IPS-NIHi11 (cell line): ENCODE results near the gene DLGAP4.

ENCODE experiments used
- DNase-seq: peaks from one replicate; pipeline ENCODE4 v3.0.0; 2012; ENCODE audit warnings: mixed read lengths, low spot score

DLGAP4 gene

DNA sequence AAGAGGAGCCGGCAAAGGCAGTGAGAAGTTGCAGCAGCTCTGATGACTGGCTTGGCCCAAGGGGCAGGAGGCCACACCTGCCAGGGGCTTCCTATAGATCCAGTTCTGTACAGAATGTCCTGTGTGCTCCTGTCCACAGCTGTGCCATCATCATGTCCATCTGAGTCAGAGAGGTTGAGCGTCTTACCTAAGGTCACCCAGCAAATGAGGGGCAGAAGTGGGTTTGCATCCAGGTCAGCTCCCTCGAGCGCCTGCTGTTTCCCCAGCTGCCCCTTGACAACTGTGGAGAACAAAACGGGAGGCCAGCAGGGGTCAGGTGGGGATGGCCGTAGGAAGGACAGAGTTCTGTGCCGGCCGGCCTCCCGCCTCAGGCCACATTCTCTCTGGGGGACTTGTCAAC lies 47.6 kb downstream of the DLGAP4 start:
- DNase-seq, result no peak

DNA sequence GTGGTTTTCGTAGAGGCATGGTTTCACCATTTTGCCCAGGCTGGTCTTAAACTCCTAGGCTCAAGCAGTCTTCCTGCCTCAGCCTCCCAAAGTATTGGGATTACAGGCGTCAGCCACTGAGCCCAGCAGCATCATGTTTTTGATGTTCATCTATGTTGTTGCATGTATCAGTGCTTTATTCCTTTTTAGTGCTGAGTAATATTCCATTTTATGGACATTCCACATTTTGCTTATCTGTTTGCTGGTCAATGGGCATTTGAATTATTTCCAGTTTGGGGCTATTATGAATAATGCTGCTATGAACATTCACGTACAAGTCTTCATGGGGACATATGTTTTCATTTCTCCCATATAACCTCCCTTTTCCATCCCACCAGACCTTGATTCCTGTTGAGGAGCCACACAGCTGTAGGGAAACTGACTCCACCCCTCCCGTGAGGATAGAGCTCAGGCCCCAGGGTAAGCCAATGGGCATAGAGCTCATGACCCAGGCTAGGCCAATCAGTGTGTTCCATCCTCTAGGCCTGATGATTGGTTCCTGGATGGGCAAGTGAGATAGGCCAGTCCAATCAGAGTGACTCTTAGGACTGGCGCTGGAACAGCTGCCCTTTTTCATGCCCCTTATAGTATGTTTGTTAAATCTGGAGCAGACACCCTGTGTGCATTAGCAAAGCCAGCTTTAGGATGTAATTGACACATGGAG lies 49.5 kb downstream of the DLGAP4 start:
- no peak for DNase-seq

DNA sequence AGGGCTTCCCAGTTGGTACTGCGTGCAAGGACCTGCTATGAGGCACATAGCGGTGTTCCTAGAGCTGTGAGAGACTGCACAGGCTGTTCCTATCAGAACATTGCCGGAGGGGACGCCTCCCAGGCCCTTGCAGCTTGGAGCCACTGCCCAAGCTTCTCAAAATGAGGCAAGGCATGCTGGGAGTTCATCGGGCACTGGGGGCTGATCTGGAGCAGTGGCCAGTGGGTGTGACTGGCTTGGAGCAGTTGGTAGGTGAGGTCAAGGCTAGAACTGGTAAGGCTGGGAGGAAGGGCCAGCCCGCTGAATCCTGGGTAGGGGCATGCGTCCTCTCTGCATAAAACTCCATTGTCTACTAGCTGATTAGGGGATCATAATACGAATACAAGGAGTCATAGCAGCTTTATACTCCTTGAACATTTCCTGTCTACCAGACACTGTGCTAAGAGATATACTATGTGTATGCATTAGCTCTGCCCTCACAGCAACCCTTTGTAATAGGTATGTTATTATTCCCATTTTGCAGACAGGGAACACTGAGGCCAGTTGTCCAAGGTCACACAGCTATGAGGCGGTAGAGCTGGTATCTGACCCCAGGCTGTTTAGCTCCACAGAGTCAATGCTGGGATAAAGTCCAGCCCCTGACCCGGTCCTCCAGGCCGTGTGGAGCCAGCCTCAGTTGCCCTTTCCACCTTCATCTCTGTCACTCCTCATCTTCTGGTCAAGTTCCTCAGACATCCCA lies 53.7 kb downstream of the DLGAP4 start:
- no peak for DNase-seq

DNA sequence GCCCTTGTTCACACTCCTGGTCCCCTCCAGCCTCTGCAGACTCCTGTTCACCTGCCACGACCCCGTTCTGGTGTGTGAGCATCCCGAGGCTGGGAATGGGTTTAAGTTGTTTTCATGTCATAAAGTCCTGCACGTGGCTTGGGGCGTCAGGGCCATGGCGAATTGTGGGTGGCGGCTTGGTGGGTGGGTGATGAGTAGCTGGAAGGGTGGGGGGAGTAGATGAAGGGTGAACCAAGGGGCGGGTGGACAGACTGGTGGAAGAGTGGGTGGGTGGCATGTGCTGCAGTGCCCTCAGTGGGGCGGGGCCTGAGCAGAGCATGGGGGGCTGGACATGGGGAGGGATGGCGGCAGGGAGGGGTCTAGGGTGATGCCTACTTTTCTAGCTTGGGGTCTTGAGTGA lies 54.3 kb downstream of the DLGAP4 start:
- DNase-seq, result no peak

DNA sequence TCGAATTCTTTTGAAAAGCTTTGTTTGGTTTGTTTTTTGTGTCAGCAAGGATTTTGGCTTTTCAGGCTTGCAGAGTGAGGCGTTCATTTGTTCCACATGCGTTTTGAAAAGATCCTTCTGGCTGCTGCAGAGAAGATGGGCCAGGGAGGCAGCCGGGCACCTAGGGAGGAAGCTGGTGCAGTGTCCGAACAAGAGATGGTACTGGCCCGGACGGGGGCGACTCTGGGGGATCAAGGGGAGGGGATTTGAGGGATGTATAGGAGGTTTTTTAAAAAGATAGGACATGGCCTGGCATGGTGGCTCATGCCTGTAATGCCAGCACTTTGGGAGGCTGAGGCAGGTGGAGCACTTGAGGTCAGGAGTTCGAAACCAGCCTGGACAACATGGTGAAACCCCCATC lies 55.3 kb downstream of the DLGAP4 start:
- no peak for DNase-seq

DNA sequence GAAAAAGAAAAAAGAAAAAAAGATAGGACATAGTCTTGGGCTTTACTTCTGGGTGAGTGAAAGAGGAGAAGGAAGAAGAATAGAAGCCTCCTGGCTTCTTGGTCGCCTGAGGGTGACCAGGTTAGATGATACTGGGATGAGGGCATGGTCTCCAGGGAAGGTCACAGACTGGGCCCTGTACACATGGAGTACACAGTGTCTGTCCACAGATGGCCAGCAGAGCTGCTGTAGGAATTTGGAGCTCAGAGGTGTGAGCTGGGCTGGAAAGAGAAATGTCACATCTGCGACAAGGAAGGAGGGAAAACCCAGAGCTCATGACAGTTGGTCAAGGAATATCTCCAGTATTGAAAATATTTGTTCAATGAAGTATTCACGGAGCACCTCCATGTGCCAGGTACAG lies 56.1 kb downstream of the DLGAP4 start:
- DNase-seq, result no peak

DNA sequence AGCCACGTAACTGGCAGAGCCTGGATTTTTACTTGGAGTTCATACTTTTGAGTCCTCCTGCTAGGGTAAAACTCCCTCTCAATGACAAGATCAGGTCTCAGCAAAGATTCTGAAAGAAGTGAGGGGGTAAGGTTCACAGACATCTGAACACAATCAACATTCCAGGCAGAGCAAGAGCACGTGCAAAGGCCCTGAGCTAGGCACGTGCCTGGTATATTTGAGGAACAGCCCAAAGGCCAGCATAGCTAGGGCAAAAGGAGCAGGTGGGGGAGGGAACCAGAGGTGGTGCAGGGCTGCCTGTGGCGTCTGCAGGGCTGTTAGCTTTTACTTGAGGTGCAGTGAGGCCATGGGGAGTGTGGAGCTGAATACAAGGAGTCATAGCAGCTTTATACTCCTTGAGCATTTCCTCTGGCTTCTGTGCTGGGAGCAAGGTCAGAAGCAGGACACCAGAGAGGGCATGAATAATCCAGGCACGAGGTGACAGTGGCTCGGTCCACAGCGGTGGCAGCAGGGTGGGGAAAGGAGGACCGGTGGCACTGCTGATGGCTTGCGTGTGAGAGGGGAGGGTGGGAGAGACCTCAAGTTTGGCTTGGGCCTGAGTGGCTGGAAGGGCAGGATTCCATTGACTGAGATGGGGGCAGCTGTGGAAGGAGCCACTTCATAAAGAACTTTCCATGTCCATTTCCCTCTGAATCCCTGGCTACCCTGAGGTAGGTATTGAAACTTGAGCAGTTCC lies 57.0 kb downstream of the DLGAP4 start:
- no peak for DNase-seq

DNA sequence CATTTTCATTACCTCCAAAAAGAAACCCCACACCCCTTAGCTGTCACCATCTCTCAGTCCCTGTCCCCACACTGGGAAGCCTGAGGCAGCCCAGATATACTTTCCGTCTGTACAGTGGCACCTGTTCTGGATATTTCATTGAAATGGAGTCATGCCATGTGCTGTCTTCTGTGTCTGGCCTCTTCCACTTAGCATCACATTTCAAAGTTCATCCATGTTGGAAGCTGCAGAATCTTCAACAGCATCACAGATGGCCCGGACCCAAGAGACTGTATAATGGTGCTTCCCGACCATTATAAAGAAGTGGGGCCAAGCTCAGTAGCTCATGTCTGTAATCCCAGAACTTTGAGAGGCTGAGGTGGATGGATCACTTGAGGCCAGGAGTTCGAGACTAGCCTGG lies 58.4 kb downstream of the DLGAP4 start:
- DNase-seq, result no peak

DNA sequence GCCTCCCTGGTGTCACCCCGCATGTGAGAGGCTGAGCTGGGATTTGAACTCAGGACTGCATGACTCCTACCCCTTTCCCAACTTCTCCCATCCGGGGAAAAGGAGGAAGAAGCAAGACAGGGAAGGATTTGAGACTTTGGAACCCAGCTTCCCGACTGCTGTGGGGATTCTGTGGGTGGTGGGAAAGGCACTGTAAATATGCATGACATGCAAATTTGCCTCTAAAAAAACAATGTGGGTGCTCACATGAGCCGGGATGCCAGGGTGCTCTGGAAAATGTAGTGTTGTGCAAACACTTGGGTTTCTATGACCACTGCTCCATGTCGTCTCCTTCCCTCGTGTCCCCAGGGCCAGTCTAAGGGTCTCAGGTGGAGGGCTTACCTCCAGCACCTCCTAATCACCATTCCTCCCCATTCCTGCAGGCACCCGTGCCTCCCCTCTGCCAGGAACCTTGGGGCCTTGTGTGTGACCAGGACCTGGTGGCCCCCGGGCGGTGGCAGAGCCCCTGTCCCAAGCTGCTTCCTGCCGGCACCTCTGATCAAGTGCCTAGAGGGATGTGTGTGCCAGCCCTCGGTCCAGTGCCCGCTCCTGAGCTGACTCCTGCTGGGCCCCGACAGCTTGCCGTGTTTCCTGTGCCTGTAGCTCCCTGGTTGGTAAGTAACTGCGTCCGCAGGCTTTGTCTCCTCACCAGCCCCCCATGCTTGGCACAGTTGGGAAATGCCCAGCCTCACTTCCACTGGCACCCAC lies 60.7 kb downstream of the DLGAP4 start:
- no peak for DNase-seq

DNA sequence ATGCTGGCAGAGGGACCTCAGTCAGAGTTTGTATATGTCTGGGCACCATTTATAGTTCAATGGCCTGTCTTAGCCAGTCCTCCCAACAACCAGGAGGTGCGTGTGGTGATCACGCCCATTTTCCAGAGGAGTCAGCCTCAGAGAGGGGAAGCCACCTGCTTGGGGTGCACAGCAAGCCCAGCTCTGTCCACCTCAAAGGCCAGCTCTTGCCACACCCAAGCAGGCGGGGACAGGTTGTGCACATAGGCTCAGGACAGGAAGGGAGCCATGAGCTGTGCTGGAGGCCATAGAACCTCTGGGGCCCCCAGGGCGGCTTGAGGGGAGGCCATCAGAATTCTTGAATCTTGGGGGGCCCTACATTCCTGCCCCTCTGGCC lies 61.2 kb downstream of the DLGAP4 start:
- DNase-seq, result no peak

DNA sequence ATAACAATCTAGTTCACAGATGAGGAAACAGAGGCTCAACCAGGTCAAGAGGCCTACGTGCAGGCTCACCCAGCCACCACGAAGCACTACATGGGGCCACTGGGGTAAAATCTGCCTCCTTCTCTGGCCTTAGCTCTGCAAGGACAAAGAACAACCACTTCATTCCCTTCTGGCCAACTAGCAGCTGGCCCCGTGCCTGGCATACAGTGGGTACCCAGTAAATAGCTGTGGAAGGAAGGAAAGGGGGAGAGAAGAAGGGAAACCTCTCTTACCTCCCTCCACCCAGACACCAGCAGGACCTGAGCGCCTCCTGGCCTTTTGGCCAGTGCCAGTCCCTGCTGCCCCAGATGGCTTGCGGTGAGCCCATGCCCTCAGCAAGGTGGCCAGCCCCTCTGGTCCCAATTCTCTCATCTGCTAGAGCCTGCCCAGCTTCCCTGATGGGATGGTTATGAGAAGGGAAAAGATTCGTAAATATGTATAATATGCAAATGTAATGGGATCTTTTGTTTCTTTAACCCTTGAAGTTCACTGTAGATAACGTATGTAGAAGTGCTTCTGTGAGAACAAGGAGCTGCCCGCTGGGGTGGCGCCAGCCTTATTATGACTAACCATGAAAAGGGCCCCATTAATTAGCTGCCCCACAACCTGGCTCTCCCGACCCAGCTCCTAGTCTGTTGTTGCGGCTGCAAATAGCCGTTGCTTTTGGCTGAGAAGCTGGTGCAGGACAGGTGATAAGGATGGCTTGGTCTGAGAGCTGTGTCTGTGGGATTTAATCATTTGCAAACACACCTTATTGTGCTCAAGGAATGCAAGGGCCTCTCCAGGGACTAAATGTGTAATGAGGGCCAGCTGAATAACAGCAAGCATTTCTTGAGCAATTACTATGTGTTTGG lies 62.0 kb downstream of the DLGAP4 start:
- no peak for DNase-seq

DNA sequence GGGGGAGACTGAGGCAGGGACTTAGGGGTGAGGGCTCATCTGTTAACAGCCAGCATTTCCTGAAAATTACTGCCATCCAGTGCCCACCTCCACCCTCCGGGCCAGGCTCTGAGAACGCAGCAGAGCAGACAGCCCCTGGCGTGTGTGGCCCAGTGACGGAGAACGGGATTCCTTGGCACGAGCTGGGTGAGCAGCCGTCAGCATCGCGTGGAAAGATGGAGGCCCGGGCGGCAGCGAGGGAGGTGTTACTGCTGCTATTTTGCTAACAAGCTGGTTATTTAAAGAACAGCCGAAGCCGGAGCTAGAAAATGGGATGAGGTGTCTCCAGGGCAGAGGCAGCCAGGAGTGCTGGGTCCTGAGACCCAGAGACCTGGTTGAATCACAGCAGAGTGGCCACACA lies 62.7 kb downstream of the DLGAP4 start:
- no peak for DNase-seq

DNA sequence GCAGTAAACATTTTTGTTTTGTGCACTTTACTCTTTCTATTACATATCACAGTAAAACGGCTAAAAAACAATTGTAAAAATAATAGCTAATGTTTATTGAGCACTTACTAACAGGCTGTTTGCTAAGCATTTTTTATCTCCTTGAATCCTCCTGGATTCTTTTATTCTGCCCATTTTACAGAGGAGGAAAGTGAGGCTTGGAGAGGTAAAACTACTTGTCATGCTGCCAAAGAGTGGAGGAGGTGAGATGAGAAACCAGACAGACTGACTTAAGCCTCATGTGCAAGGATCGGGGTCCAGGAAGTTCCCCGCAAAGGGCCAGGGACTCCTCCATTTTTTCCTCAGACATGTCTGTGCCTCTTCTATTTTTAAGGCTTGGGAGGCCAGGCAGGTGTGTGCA lies 63.6 kb downstream of the DLGAP4 start:
- no peak for DNase-seq

DNA sequence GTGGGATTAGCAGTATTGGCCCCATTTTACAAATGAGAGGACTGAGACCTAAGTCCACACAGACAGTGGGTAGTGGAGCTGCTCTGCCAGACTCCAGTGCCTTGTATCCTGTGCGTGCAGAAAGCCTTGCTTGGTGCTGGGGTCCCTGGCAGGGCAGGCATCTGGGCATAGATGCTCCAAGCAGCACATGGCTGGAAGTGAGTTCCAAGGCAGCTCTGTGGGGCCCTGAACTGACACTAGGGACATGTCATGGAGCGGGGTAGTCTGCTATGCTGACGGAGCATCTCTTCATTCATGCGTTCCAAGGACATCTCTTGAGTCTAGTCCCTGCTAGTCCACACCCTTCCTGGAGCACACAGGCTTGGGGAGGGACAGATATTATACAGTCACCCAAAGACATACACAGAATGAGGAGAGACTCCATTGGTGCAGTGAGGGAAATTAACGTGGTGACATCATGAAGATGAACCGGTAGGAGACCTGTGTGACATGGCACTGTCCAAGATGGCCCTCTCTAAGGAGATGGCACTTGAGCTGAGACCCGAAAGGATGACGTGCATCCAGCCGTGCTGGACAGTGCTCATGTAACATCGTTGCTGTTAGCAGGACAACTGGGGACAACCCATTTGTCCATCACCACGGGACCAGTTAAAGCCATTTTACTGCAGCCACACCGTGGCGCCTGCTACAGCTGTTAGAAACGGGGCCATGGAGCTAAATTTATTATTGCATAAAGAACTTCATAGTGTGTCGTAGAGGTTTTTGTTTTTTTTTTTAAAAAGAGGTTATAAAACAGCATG lies 65.1 kb downstream of the DLGAP4 start:
- no peak for DNase-seq

DNA sequence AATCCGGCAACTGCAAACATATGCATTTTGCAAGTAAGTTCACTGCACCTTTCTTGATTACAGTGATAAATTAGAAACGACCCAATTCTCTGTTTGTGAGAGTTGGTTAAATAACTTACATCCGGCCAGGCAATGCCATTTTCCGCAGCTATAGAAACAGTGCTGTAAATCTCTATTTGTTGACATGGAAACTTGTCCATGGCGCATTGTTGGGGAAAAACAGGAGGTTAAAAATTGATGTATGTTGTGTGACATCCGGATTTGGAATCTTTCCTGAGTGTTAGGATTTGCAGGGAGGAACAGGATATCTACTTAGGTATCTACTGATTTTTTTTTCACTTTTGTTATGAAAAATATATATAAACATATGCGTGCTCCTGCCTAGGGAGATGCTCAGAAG lies 66.5 kb downstream of the DLGAP4 start:
- DNase-seq, result no peak

DNA sequence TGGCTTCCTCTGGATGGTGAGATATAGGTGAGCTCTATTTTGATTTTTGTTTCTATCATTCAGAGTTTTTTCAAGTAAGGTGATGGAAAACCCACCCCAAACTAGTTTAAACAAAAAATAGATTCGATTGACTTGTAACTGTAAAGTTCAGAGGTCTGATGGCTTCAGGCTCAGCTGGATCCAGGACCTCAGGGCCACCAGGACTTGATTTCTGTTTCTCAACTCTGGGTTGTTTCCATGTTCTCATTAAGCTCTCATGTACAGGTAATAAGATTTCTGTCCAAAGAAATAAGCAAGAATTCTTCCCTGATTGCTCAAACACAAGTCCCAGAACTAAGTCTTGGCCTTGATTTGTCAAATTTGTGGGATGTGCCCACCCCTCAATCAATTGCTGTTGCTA lies 67.0 kb downstream of the DLGAP4 start:
- no peak for DNase-seq

DNA sequence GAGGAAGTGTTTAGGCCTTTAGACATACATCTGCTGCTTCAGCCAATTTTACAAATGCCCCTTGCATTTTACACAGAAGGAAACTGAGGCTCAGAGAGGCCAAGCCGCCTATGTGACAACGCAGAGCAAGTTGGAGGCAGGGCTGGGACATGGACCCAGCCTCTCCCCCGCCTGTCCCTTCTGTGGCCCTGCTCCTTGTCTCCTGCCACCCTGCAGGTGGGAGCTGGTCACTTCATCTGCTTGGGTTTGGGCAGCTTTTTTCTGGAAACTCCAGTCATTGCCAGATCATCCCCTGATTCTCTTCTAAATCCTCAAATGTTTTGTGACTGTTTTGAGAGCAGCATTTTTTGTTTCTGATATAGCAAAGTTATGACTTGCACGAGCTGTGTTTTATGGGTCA lies 68.9 kb downstream of the DLGAP4 start:
- no peak for DNase-seq

DNA sequence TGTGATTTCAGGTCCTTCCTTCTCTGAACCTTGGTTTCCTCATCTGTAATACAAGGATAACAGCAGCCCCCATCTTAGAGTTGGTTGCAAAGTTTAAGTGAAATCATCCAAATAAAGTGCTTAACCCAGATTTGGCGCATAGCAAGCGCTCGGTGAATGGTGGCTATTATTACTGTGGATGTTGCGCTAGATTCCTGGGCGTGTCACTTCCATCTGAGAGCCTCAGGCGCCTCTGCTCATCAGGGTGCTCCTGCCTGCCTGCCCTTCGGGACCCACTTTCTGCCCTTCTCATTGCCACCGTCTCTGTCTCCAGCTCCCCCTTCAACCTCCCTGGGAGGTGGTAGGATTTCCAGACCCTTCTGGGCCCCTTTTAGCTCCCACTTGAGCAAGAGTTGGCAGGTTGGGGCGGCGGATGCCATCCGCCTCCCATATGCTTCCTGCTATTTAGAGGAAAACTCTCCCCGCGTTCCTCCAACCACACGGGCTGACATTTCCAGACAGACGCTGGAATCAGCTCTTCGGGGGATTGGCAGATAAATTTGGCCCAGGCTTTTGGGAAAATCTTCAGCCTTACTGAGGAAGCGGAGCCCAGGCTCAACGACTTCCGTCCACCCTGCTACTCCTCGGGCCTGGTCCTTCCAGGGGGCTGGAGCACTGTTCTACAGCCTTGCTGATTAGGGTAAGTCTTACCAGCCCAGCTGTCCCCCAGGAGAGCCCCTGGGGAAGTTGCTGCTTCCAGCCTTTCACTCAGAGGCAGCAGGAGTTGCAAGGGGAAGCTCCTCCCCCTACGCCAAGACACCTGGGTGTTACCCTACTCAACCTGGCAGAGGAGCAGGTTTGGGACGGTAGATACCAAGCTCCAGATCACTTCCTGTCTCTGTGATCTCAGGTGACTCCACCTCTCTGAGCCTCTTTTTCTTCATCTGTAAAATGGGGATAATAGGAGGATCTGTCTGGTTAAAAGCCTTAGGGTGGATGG lies 71.5 kb downstream of the DLGAP4 start:
- DNase-seq, result no peak

DNA sequence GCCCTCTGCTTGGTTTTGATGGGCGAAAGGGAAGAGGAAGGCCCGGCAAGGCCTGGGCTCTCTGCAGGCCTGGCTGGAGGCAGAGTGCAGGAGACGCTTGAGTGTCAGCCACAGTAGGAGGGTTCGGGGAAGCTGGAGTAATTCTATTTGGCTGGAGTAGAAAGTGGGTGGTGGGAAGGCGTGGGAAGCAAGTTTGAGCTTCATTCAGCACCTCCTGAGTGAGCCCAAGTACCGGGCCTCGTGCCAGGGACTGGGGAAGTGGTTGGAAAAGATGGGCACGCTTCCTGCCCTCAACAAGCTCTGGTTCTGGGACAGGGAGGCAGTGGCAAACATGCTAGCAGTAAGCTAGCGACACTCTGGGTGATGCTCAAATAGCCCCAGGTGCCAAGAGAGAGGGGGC lies 72.5 kb downstream of the DLGAP4 start:
- DNase-seq, result no peak
